Lower lobe of right lung (tissue), 2 donors: Measurements from ENCODE around the gene IL1RN. TPM values are rescaled to one million over a fixed set of nuclear protein-coding genes. Genes with fewer than 3 reads are reported as not detected.

ENCODE experiments used
- ATAC-seq, 2 donors: fragments of 200-7000 bp; cut with Tn5 transposase; one replicate each; pipeline ENCODE4 v1.9.1; 2020 to 2022; ENCODE audit warnings: mild to moderate bottlenecking in 2 of 2, moderate library complexity in 2 of 2
- DNase-seq: peaks from one replicate; pipeline ENCODE4 v3.0.0-alpha.2; 2020
- H3K27ac ChIP-seq: fragments of 200-600 bp; one replicate; pipeline ENCODE4 v1.8.0; 2022
- H3K27me3 ChIP-seq: fragments of 200-600 bp; one replicate; pipeline ENCODE4 v1.8.0; 2022; ENCODE audit warnings: low read depth
- H3K36me3 ChIP-seq: fragments of 200-600 bp; one replicate; pipeline ENCODE4 v1.8.0; 2022; ENCODE audit warnings: mild to moderate bottlenecking
- H3K4me1 ChIP-seq: fragments of 200-600 bp; one replicate; pipeline ENCODE4 v1.8.0; 2022
- H3K4me3 ChIP-seq: fragments of 200-600 bp; one replicate; pipeline ENCODE4 v1.8.0; 2022; ENCODE audit warnings: mild to moderate bottlenecking
- H3K9me3 ChIP-seq: fragments of 200-600 bp; one replicate; pipeline ENCODE4 v1.8.0; 2022
- intact Hi-C: fragments of 100-400 bp; cut with DNase I; formaldehyde crosslinking; loops from one replicate; pipeline ENCODE4 v1.11.0; 2022
- total RNA-seq: library from RNA; stranded (reverse); fragmentation: NEBNext Ultra II Directional; extraction: Animal tissue kit (Norgen Biotek cat#: 25700); gene quantifications from one replicate; pipeline ENCODE4 v1.2.1, GENCODE V29; 2021
- TF ChIP-seq, protein P1 (sequence below): fragments of 200-600 bp; IDR thresholded peaks from one replicate; pipeline ENCODE4 v1.8.0; 2022; ENCODE audit warnings: antibody characterized with exemption, mild to moderate bottlenecking
- donor health status: DM: no; HTN: yes; CAD: no; lungs with severe emphysema.

Gene IL1RN
- total RNA-seq, 1 donor from 2014 or later = 20.1 TPM

- DNase-seq (no peak), ATAC-seq (peak; percentile 65 to 69)
- Histone ChIP-seq H3K27me3 (no peaks in the 10 kb centered on the region), H3K9me3 (no peaks in the 10 kb centered on the region), H3K36me3 (no peaks in the 10 kb centered on the region), H3K4me3 (no peak overlapping the region), H3K27ac (no peak overlapping the region), H3K4me1 (no peaks in the 10 kb centered on the region)
- intact Hi-C loops = no loop called here
- TF ChIP-seq, protein P1, sequence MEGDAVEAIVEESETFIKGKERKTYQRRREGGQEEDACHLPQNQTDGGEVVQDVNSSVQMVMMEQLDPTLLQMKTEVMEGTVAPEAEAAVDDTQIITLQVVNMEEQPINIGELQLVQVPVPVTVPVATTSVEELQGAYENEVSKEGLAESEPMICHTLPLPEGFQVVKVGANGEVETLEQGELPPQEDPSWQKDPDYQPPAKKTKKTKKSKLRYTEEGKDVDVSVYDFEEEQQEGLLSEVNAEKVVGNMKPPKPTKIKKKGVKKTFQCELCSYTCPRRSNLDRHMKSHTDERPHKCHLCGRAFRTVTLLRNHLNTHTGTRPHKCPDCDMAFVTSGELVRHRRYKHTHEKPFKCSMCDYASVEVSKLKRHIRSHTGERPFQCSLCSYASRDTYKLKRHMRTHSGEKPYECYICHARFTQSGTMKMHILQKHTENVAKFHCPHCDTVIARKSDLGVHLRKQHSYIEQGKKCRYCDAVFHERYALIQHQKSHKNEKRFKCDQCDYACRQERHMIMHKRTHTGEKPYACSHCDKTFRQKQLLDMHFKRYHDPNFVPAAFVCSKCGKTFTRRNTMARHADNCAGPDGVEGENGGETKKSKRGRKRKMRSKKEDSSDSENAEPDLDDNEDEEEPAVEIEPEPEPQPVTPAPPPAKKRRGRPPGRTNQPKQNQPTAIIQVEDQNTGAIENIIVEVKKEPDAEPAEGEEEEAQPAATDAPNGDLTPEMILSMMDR = peak; percentile 60
Measured at GRCh38 chr2:113136828-113137775, 9.7 kb downstream of the IL1RN start.

- Histone ChIP-seq H3K27ac (no peak overlapping the region), H3K4me3 (no peak overlapping the region), H3K36me3 (no peaks in the 10 kb centered on the region), H3K4me1 (no peaks in the 10 kb centered on the region), H3K27me3 (no peaks in the 10 kb centered on the region), H3K9me3 (no peaks in the 10 kb centered on the region)
- intact Hi-C loops = no loop called here
- ATAC-seq (no peak), DNase-seq (no peak)
- TF ChIP-seq, protein P1 = no peak
Measured at GRCh38 chr2:113137827-113138226, 10.4 kb downstream of the IL1RN start.

DNA sequence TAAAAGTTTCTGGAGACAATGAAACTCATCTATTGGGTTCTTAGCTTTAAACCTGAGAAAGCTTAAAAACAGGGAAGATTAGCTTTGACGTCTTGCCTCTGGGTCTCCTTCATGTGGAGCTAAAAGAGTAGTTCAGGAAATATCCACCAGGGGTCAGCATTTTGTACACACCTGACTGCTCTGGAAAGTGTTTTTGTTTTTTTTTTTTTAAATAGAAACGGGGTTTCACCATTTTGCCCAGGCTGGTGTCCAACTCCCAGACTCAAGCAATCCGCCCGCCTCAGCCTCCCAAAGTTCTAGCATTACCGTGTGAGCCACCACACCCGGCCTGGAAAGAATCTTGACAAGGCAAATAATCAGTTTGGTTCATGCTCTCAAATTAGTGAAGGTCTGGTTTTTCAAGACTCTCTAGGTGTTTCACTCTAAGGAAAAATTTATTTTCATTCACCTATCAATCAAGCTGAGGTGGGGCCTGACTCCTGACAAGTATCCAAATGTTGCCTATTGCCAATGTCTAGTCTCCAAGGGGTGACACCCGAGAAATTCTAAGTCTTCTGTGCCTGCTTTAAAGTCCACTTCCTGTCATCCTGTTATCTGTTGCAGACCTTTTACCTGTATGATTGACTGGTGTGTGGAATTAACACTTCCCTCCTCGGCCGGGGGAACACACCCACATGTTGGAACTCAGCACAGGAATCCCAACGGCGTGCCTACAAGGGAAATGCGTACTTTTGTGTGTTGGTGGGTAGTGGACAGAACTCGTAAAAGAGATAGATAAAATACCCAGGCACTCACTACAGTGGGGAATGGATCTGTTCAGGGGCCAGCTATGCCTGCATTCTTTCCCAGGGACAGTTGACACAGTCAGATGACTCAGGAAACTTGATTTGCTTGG, 11.3 kb downstream of the IL1RN start:
- Histone ChIP-seq H3K36me3 (no peaks in the 10 kb centered on the region), H3K27ac (no peak overlapping the region), H3K4me1 (no peaks in the 10 kb centered on the region), H3K27me3 (no peaks in the 10 kb centered on the region), H3K9me3 (no peaks in the 10 kb centered on the region), H3K4me3 (no peak overlapping the region)
- intact Hi-C loops = no loop called here
- DNase-seq (no peak), ATAC-seq (peak; percentile 87 to 88)
- TF ChIP-seq, protein P1 = peak; percentile 80

DNA sequence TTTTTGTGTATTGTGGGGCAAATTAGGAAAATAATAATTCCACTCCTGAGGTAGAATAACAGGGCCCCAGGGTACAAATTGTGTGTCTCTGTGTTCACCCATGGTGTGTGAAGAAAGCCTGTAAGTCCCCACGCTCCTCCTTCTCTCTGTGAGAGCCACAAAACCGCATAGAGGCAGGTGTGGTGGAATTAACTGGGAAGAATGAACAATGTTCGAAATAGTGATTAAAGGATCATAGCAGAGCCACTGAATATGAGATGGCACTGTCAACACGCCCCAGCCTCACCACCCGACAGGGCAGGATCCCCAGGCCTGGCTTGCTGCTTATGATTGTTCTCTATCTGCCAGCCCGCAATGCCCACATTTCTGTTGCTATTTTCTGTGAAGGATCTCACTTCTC, 14.1 kb downstream of the IL1RN start:
- Histone ChIP-seq H3K4me1 (no peaks in the 10 kb centered on the region), H3K4me3 (no peak overlapping the region), H3K27ac (no peak overlapping the region), H3K27me3 (no peaks in the 10 kb centered on the region), H3K9me3 (no peaks in the 10 kb centered on the region), H3K36me3 (no peaks in the 10 kb centered on the region)
- DNase-seq (no peak), ATAC-seq (no peak)
- TF ChIP-seq, protein P1 = no peak
- intact Hi-C loops = no loop called here

DNA sequence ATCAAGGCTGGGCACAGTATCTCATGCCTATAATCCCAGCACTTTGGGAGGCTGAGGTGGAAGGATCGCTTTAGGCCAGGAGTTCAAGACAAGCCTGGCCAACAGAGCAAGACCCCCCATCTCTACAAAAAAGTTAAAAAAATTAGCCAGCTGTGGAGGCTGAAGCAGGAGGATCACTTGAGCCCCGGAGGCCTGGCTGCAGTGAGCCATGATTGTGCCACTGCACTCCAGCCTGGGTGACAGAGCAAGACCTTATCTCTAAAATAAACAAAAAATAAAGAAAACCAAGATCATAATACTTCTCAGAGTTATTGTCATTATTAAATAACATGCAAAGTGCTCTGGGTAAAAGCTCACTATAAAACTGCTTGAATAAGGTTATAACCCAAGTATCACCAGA, 14.9 kb downstream of the IL1RN start:
- H3K27me3 ChIP-seq = no peaks in the 10 kb centered on the region
- H3K4me1 ChIP-seq = no peaks in the 10 kb centered on the region
- ATAC-seq (no peak), DNase-seq (no peak)
- no peak overlapping the region for H3K4me3 ChIP-seq
- no peak overlapping the region for H3K27ac ChIP-seq
- TF ChIP-seq, protein P1 = no peak
- H3K9me3 ChIP-seq = no peaks in the 10 kb centered on the region
- intact Hi-C loops = no loop called here
- no peaks in the 10 kb centered on the region for H3K36me3 ChIP-seq
